Neutrophil (primary cell): ENCODE data around the gene EIF2S1.
"Not testable (repeated sequence)": the region's sequence is repeated elsewhere in the genome, so short reads cannot be mapped to it uniquely, and the experiment has no call there.

Source experiments
- H3K27ac ChIP-seq: fragments of 200-600 bp; sonication (generic); 2 replicates; pipeline ENCODE4 v1.5.1; 2016; ENCODE audit warnings: mild to moderate bottlenecking, moderate library complexity
- H3K27me3 ChIP-seq: fragments of 200-600 bp; sonication (generic); 2 replicates; pipeline ENCODE4 v1.6.0; 2016; ENCODE audit warnings: mild to moderate bottlenecking
- H3K36me3 ChIP-seq: fragments of 200-600 bp; sonication (generic); 2 replicates; pipeline ENCODE4 v1.5.1; 2017
- H3K4me1 ChIP-seq, 2 experiments: fragments of 200-600 bp in 1 of 2; sonication (generic) in 1 of 2; 1 replicate in 1 of 2; 2 replicates in 1 of 2; pipeline versions ENCODE4 v1.5.1 to v1.6.1; 2013 to 2016; ENCODE audit warnings: low read depth in 1 of 2, low read length in 1 of 2, mild to moderate bottlenecking in 1 of 2, moderate library complexity in 1 of 2; ENCODE audit not compliant: control insufficient read depth in 1 of 2, insufficient read depth in 1 of 2
- H3K4me3 ChIP-seq, 2 experiments: fragments of 200-600 bp in 1 of 2; sonication (generic) in 1 of 2; 1 replicate in 1 of 2; 2 replicates in 1 of 2; pipeline ENCODE4 v1.5.1; 2013 to 2016; ENCODE audit warnings: low read depth in 1 of 2, low read length in 1 of 2, mild to moderate bottlenecking in 1 of 2, moderate library complexity in 1 of 2
- H3K9me3 ChIP-seq: fragments of 200-600 bp; sonication (generic); 2 replicates; pipeline ENCODE4 v1.5.1; 2016
- CTCF ChIP-seq: fragments of 200-600 bp; sonication (generic); IDR thresholded peaks from 2 replicates; pipeline ENCODE4 v1.5.1; 2016; ENCODE audit warnings: antibody characterized with exemption

EIF2S1 gene

GRCh38 chr14:67413806-67414769 lies 54.0 kb downstream of the EIF2S1 start:
- Histone ChIP-seq H3K36me3 (no peaks in the 10 kb centered on the region), H3K4me1 (peaks cover 0 to 9% of the 10 kb centered on the region in 2 experiments), H3K9me3 (no peaks in the 10 kb centered on the region), H3K27me3 (peaks cover 49% of the 10 kb centered on the region), H3K4me3 (no peak overlapping the region), H3K27ac (no peak overlapping the region)
- no peak for TF ChIP-seq CTCF

DNA sequence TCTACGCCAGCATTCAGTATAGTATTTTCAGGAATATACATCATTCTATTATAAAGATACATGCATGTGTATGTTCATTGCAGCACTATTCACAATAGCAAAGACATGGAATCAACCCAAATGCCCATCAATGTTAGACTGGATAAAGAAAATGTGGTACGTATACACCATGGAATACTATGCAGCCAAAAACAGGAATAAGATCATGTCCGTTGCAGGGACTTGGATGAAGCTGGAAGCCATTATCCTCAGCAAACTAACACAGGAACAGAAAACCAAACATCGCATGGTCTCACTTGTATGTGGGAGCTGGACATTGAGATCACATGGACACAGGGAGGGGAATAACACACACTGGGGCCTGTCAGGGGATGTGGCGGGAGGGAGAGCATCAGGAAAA lies 55.5 kb downstream of the EIF2S1 start:
- H3K9me3 ChIP-seq, H3K27ac ChIP-seq, H3K4me1 ChIP-seq, H3K4me3 ChIP-seq, H3K36me3 ChIP-seq: not testable (repeated sequence)
- peaks cover 46% of the 10 kb centered on the region for H3K27me3 ChIP-seq

DNA sequence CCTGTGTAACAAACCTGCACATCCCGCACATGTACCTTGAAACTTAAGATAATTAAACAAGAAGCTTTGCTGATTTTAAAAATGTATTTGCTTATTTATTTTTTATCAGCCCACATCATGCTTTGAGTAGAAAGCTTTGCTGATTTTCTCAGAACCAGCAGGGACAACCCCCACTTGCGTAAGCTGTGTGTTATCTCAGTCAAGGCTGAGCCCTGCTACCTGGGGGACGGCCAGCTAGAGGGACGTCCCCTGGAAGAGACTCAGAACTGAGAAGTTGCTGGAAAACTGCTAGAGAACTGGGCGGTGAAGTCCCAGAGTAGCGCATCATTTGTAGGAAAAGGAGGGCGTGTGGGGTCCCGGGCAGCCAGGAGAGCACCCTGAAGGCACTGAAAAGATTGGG lies 56.0 kb downstream of the EIF2S1 start:
- peaks cover 0 to 9% of the 10 kb centered on the region in 2 experiments for H3K4me1 ChIP-seq
- no peaks in the 10 kb centered on the region for H3K9me3 ChIP-seq
- H3K36me3 ChIP-seq = no peaks in the 10 kb centered on the region
- no peak overlapping the region for H3K27ac ChIP-seq
- TF ChIP-seq CTCF = no peak
- no peak overlapping the region for H3K4me3 ChIP-seq
- H3K27me3 ChIP-seq = peaks cover 41% of the 10 kb centered on the region

DNA sequence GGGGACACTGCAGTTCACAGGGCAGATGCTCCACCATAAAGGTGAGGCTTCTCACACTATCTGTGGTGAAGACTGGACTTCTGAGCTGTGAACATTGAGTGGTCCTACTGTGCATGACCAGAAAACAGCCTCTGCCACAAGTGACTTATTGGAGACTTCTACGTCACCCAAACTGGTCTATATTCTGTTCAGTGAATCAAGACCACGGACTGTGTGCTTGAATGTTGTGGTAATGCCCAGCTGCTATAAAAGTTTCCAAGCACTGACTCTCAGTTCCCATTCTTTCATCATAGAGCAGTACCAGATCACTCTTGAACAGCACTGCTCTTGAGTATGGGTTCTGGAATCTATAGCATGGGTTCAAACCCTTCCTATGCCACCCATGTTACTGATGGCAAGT lies 56.7 kb downstream of the EIF2S1 start:
- no peak overlapping the region for H3K4me3 ChIP-seq
- no peak overlapping the region for H3K27ac ChIP-seq
- no peaks in the 10 kb centered on the region for H3K36me3 ChIP-seq
- no peaks in the 10 kb centered on the region for H3K9me3 ChIP-seq
- TF ChIP-seq CTCF = no peak
- H3K27me3 ChIP-seq = peaks cover 34% of the 10 kb centered on the region
- H3K4me1 ChIP-seq = peaks cover 0 to 6% of the 10 kb centered on the region in 2 experiments

DNA sequence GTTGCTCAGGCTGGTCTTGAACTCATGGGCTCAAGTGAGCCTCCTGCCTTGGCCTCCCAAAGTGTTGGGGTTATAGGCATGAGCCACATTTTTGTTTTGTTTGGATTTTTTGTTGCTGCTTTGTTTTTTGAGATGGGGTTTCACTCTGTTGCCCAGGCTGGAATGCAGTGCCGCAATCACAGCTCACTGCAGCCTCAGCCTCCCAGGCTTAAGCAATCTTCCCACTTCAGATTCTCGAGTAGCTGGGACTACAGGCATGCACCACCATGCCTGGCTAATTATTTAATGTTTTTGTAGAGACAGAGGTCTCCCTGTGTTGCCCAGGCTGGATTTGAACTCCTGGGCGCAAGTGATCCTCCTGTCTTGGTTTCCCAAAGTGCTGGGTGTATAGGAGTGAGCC lies 57.5 kb downstream of the EIF2S1 start:
- H3K36me3 ChIP-seq = no peaks in the 10 kb centered on the region
- H3K4me1 ChIP-seq = no peaks in the 10 kb centered on the region
- no peak overlapping the region for H3K4me3 ChIP-seq
- peaks cover 25% of the 10 kb centered on the region for H3K27me3 ChIP-seq
- no peaks in the 10 kb centered on the region for H3K9me3 ChIP-seq
- no peak overlapping the region for H3K27ac ChIP-seq
- no peak for TF ChIP-seq CTCF
